GM10266 (cell line): ENCODE data around the gene RPS23.

Source experiments
- DNase-seq: peaks from one replicate; pipeline ENCODE4 v3.0.0; 2012; ENCODE audit errors: extremely low spot score
- TF ChIP-seq, protein P1 (sequence below): IDR thresholded peaks from 2 replicates; pipeline ENCODE4 v1.5.1; 2012; ENCODE audit warnings: mild to moderate bottlenecking, low read depth; ENCODE audit not compliant: control insufficient read depth, insufficient read depth; ENCODE audit errors: missing control alignments

RPS23 gene

DNA sequence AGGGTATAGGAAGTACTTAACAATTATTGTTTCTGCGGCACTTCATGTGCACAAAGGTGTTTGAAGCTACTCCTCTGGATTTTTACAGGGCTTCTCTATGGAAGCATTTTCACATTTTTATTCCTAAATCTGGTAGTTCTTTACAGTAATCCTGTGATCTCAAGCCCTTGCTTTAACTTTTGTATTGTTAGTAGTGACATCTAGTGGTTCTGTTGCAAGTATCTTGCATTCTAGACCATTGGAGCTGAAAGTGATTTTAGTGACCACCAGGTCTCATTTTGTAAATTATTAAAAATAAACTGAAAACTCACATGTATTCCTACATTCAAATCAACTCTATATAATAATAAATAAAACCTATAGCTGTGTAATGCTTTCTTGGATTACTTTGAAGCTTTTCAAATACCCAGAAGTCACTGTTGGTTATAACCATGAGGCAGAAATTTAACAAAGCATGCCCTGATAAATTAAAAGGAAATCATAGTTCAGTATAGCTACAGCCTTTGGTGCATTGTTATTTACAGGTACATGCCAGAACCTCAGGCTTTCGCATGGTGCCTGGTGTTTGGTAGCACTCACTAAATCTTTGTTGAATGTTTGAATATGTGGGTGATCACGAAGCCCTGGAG is 18.9 kb downstream of the RPS23 start:
- no peak for DNase-seq
- TF ChIP-seq, protein P1, sequence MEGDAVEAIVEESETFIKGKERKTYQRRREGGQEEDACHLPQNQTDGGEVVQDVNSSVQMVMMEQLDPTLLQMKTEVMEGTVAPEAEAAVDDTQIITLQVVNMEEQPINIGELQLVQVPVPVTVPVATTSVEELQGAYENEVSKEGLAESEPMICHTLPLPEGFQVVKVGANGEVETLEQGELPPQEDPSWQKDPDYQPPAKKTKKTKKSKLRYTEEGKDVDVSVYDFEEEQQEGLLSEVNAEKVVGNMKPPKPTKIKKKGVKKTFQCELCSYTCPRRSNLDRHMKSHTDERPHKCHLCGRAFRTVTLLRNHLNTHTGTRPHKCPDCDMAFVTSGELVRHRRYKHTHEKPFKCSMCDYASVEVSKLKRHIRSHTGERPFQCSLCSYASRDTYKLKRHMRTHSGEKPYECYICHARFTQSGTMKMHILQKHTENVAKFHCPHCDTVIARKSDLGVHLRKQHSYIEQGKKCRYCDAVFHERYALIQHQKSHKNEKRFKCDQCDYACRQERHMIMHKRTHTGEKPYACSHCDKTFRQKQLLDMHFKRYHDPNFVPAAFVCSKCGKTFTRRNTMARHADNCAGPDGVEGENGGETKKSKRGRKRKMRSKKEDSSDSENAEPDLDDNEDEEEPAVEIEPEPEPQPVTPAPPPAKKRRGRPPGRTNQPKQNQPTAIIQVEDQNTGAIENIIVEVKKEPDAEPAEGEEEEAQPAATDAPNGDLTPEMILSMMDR, result peak; percentile 48

DNA sequence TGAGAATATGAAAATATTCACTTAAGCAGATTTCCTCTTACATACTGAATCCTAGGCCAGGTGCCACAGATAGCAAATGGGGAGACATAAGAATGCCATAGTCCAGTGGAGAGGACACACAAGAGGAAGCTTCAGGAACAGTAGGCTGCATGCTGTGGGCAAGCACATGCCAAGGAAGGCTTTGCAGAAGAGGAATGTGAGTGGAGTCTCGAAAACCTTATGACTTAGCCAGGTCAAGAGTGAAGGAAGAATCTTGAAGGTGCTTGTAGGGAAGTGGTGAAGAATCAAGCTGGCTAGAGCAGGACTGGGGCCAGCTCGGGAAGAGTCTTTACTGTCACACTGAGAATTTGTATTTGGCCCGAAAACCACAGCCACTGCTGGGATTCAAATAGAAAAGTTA is 20.4 kb downstream of the RPS23 start:
- TF ChIP-seq, protein P1, result no peak
- no peak for DNase-seq

DNA sequence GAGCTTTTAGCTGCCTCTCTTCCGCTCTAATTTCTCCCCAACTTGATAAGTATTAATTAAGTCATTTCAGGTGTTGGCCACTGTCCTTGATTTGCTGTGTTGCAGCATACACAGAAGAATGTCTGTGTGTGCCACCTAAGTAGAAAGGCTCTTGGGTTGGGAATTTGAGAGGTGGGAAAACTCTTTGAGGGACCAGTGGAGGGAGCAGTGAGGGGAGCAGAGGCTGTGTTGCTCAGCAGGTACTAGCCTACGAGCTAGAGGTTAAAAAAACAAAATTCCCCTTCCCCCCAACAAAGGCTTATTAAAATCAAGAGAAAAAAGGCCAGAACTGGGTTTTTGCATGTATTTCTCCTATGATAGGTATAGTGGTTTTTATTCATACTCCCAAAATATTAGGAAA is 20.9 kb downstream of the RPS23 start:
- DNase-seq, result no peak

DNA sequence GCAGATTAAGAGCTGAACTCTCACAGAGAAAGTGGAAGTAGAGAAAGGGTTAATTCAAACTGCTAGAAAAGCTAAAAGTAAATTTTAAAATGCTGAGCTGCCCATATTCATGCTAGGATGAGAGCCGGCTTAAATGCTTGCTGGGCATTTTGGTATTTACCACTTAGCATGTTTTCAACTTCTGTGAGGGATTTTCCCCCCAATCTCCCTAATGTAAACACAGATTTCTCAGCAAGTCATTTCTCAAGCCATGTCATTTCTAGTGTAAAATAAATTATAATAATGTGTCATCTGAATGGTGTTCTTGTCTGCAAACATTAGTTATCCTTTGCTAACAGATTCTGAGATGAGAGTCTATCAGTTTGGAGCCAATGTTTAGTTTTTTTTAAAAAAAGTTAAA is 22.3 kb downstream of the RPS23 start:
- DNase-seq, result no peak
- TF ChIP-seq, protein P1, result no peak

More for the DNA sequence above, 20.9 kb downstream of the RPS23 start:
- TF ChIP-seq, protein P1, result no peak

DNA sequence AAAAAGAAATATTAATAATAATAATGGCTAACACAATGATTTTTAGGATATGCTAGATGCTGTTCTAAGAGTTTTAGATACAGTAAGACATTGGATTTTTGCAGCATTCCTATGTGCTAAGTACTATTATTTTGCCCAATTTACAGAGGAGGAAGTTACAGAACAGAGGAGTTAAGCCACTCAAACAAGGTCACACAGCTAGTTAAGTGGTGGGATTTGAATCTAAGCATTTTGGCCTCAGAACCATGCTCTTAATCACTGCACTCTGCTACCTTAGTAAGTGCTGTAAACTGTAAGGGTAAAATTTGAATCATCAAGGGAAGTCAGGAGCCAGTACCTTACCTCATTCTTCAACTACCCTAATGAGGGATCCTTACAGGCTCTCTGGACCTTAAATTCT is 25.4 kb downstream of the RPS23 start:
- TF ChIP-seq, protein P1, result no peak
- DNase-seq, result no peak

DNA sequence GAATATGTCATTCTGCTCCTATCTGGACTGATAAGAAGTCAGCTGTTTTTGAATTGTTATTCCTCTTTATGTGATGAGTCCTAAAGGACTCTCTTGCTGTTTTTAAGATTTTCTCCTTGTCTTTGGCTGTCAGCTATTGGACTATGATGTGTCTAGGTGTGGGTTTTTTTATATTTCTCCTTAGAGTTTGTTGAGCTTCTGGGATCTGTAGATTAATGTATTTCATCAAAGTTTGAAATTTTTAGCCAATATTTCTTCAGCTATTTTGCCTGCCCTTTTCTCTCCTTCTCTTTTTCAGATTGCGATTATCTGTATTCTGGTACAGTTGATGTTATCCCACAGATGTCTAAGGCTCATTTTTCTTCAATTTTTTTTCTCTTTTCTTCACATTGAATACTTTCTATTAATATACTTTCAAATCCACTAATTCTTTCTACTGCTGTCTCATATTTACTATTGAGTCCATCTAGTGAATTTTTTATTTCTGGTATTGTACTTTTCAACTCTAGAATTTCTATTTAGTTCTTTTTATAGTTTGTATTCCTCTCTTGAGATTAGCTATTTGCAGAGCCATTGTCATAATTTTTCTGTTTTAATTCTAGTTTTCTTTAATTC is 31.1 kb downstream of the RPS23 start:
- TF ChIP-seq, protein P1, result no peak
- no peak for DNase-seq

DNA sequence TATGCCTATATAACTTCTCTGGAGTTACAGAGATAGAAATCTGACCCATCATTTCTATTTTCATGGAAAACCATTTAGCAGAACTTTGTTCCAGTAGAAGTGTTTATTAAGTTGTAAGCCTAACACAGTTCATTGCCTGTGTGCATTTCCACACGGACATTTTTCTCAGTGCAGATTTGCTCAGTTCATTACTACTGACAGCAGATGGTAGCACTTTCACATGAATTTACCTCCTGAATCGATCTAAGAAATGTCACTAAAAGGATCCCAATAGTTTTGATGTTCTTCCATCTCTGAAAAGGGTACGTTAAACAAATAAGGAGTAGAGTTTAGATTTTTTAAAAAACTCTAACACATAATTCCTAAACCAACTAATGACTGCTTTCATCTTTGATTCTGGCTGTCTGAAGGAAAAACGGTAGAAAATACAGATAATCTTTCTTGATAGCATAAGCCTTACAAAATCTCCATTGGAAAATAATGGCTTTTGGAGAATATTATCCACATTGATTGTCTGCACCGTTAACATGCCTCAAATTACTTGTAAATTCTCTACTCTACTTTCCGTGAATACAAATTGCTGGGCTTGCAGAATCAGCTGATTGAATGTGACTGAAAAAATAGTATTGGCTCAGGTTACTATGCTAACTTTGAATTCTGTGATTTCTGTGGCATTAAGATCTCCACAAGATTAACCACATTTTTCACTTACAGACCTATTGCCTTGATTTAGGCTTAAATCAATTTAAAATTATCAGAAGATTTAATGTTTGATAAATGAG is 33.1 kb downstream of the RPS23 start:
- TF ChIP-seq, protein P1, result no peak
- DNase-seq, result no peak
